GM12878 (cell line): Measurements from ENCODE around the gene ATF7. TPM values are rescaled to one million over a fixed set of nuclear protein-coding genes. Genes with fewer than 3 reads are reported as not detected.

Experiments
- ATAC-seq: fragments of 200-7000 bp; cut with Tn5 transposase; 3 replicates; pipeline ENCODE4 v1.9.1; 2020; ENCODE audit warnings: mild to moderate bottlenecking, moderate library complexity
- BruUV-seq: library from RNA; stranded (reverse); fragments of 400-500 nt; replicated peaks from 2 replicates; lab custom pipeline; 2021; lab: Mats Ljungman, UMichigan
- CTCF ChIA-PET: fragments of 300-600 bp; sonication (Branson Sonifier 250); formaldehyde crosslinking; extraction: SDS; loops from one replicate; lab custom pipeline; 2021; ENCODE audit warnings: inconsistent platforms; lab: Yijun Ruan, JAX
- POLR2A ChIA-PET: fragments of 350-600 bp; formaldehyde crosslinking; extraction: SDS; loops from one replicate; lab custom pipeline; 2021; ENCODE audit warnings: inconsistent platforms; lab: Charles Lee
- RAD21 ChIA-PET: fragments of 300-600 bp; sonication (Branson Sonifier 250); formaldehyde crosslinking; loops from one replicate; lab custom pipeline; 2023; ENCODE audit warnings: antibody characterized with exemption; ENCODE audit not compliant: unreplicated experiment; lab: Charles Lee
- SMC1A ChIA-PET: fragments of 300-600 bp; sonication (Branson Sonifier 250); formaldehyde crosslinking; loops from one replicate; lab custom pipeline; 2023; ENCODE audit not compliant: unreplicated experiment, uncharacterized antibody; lab: Charles Lee
- DNase-seq: peaks from one replicate; pipeline ENCODE4 v3.0.0-alpha.2; 2011; ENCODE audit warnings: low read depth, low spot score
- FAIRE-seq: peaks from 3 replicates; lab custom pipeline; 2011; peaks lifted over from hg19 to GRCh38; lab: Jason Lieb, UNC
- H2AFZ ChIP-seq: 2 replicates; pipeline ENCODE4 v1.6.0; 2011; ENCODE audit warnings: low read depth, low read length, control low read depth; ENCODE audit not compliant: control insufficient read depth
- H3K27ac ChIP-seq: 2 replicates; pipeline ENCODE4 v1.5.1; 2011; ENCODE audit warnings: control low read depth; ENCODE audit not compliant: control insufficient read depth, insufficient read depth
- H3K27me3 ChIP-seq, 2 experiments: replicated peaks in 1 of 2; 2 replicates each; pipeline versions ENCODE4 v1.6.0 to v1.6.1; 2011; ENCODE audit warnings: low read length in 1 of 2; ENCODE audit not compliant: control insufficient read depth in 2 of 2, insufficient read depth in 2 of 2
- H3K36me3 ChIP-seq, 2 experiments: 2 replicates each; pipeline ENCODE4 v1.5.1; 2011; ENCODE audit warnings: low read length in 1 of 2; ENCODE audit not compliant: control insufficient read depth in 2 of 2, insufficient read depth in 2 of 2
- H3K4me1 ChIP-seq: 2 replicates; pipeline ENCODE4 v1.6.1; 2011; ENCODE audit warnings: mild to moderate bottlenecking, low read length, moderate library complexity, mixed read lengths; ENCODE audit not compliant: control insufficient read depth, insufficient read depth
- H3K4me2 ChIP-seq: 2 replicates; pipeline ENCODE4 v1.6.0; 2011; ENCODE audit warnings: control low read depth; ENCODE audit not compliant: control insufficient read depth, insufficient read depth
- H3K4me3 ChIP-seq: fragments of 200-600 bp; sonication (generic); 2 replicates; pipeline ENCODE4 v1.5.1; 2016
- H3K79me2 ChIP-seq: 2 replicates; pipeline ENCODE4 v1.6.0; 2011; ENCODE audit warnings: low read length; ENCODE audit not compliant: control insufficient read depth, insufficient read depth
- H3K9ac ChIP-seq: 2 replicates; pipeline ENCODE4 v1.8.0; 2011; ENCODE audit warnings: low read length, control low read depth, mixed read lengths; ENCODE audit not compliant: control insufficient read depth, insufficient read depth
- H3K9me3 ChIP-seq: replicated peaks from 3 replicates; pipeline ENCODE4 v1.5.1; 2011; ENCODE audit warnings: mild to moderate bottlenecking, low read length; ENCODE audit not compliant: control insufficient read depth, insufficient read depth
- H4K20me1 ChIP-seq: 2 replicates; pipeline ENCODE4 v1.6.0; 2011; ENCODE audit not compliant: control insufficient read depth, insufficient read depth
- BMI1 ChIP-seq: fragments of 450-650 bp; IDR thresholded peaks from 2 replicates; pipeline ENCODE4 v1.6.1; 2016; ENCODE audit warnings: mild to moderate bottlenecking, moderate library complexity, borderline replicate concordance
- CHD2 ChIP-seq: IDR thresholded peaks from 2 replicates; pipeline ENCODE4 v1.6.1; 2011; ENCODE audit warnings: low read depth, low read length, improper control_type of control experiment, borderline replicate concordance
- CREM ChIP-seq: IDR thresholded peaks from 2 replicates; pipeline ENCODE4 v1.6.1; 2014; ENCODE audit warnings: antibody characterized with exemption, low read depth
- EGR1 ChIP-seq, 2 experiments: IDR thresholded peaks; 1 replicate in 1 of 2; 2 replicates in 1 of 2; pipeline ENCODE4 v1.6.1; 2011 to 2012; ENCODE audit warnings: low read depth in 2 of 2, low read length in 2 of 2, borderline replicate concordance in 1 of 2, mild to moderate bottlenecking in 1 of 2, moderate library complexity in 1 of 2
- KAT2A ChIP-seq: conservative IDR thresholded peaks from 2 replicates; pipeline ENCODE4 v1.6.1; 2011; ENCODE audit warnings: low read depth, low read length; ENCODE audit not compliant: control insufficient read depth
- MYB ChIP-seq: fragments of 150-350 bp; IDR thresholded peaks from 2 replicates; pipeline ENCODE4 v1.6.1; 2014; ENCODE audit warnings: mild to moderate bottlenecking, low read depth, low read length, borderline replicate concordance
- RAD21 ChIP-seq: IDR thresholded peaks from 2 replicates; pipeline ENCODE4 v1.6.1; 2011; ENCODE audit warnings: mild to moderate bottlenecking, low read depth, low read length, moderate library complexity; ENCODE audit not compliant: insufficient read depth
- RELB ChIP-seq: fragments of 450-650 bp; IDR thresholded peaks from 2 replicates; pipeline ENCODE4 v1.6.1; 2017; ENCODE audit warnings: low read depth, mild to moderate bottlenecking, moderate library complexity
- SMARCA5 ChIP-seq: fragments of 450-650 bp; IDR thresholded peaks from 2 replicates; pipeline ENCODE4 v1.6.1; 2017; ENCODE audit warnings: mild to moderate bottlenecking
- TCF3 ChIP-seq: IDR thresholded peaks from 2 replicates; pipeline ENCODE4 v1.6.1; 2012; ENCODE audit warnings: low read depth, mild to moderate bottlenecking, low read length, borderline replicate concordance; ENCODE audit not compliant: insufficient read depth
- ZZZ3 ChIP-seq: IDR thresholded peaks from 2 replicates; pipeline ENCODE4 v1.6.1; 2011; ENCODE audit warnings: low read depth; ENCODE audit not compliant: control insufficient read depth, insufficient read length
- in situ Hi-C: fragments of 300-500 bp; cut with MboI; formaldehyde crosslinking; loops from 9 replicates; pipeline ENCODE4 v1.14.3; 2018; ENCODE audit warnings: mixed read lengths
- intact Hi-C: fragments of 100-400 bp; cut with micrococcal nuclease; formaldehyde crosslinking; loops from one replicate; pipeline ENCODE4 v1.14.2; 2022; ENCODE audit not compliant: unreplicated experiment
- polyA plus RNA-seq, 11 experiments: library from polyadenylated mRNA; depleted of rRNA in 4 of 11; unstranded in 6 of 11; stranded (reverse) in 5 of 11; fragments of >200 nt; fragmentation: Nextera tagmentation in 4 of 11; fragmentation: Illumina TruSeq in 1 of 11; extraction: Ambion mirVana in 4 of 11; extraction: Trizol in 1 of 11; gene quantifications; 1 replicate in 1 of 11; 2 replicates in 10 of 11; pipeline versions ENCODE4 v1.2.1 to v1.2.3, GENCODE V29; 2011 to 2016; ENCODE audit warnings: inconsistent platforms in 2 of 11, missing spikeins in 2 of 11, low read depth in 1 of 11
- total RNA-seq, 4 experiments: library from RNA; depleted of rRNA in 3 of 4; stranded (reverse); fragments of >200 nt in 3 of 4; fragmentation: Illumina TruSeq in 1 of 4; extraction: Trizol in 1 of 4; gene quantifications; 2 replicates each; pipeline versions ENCODE4 v1.2.1 to v1.2.3, GENCODE V29; 2013 to 2021
- TF ChIP-seq, protein P1 (sequence below): fragments of 450-650 bp; formaldehyde crosslinking; IDR thresholded peaks from 2 replicates; pipeline ENCODE4 v1.4.0; 2020; ENCODE audit warnings: mild to moderate bottlenecking, moderate library complexity
- TF ChIP-seq, protein P2 (sequence below): IDR thresholded peaks from 2 replicates; pipeline ENCODE4 v1.6.1; 2011; ENCODE audit warnings: borderline replicate concordance, low read depth, mild to moderate bottlenecking, moderate library complexity, low read length; ENCODE audit not compliant: insufficient read depth, poor library complexity, severe bottlenecking

Gene ATF7
- total and polyA plus RNA-seq, 10 of the 15 experiments (the other 5 are each of a cell fraction or from before 2014, with no cell fraction given), result 9.1 to 30.7 (median 21.8) TPM

DNA sequence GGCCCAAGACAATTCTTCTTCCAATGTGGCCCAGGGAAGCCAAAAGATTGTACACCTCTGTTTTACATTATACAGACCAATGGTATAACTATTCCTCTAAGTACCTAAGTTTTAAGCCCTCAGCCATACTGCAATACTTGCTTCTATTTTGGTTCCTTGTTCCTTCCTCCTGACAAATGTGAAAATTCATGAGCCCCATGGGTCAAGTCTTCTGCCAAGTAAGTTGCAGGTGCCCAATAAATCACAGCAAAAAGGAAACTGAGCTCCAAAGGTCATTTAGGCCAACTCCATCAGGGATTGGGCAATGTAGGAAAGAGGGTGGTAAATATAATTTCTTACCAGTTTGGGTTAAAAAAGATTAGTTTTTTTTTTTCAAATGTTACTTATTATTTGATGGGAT lies 61.2 kb downstream of the ATF7 start:
- no peak overlapping the region for H3K4me3 ChIP-seq
- no peaks in the 10 kb centered on the region for H4K20me1 ChIP-seq
- FAIRE-seq (no peak), DNase-seq (no peak), ATAC-seq (no peak)
- H2AFZ ChIP-seq, result no peak overlapping the region
- no TSS peak for BruUV-seq
- H3K27ac ChIP-seq, result no peak overlapping the region
- RAD21 ChIA-PET, result no interaction called here
- intact Hi-C loops, result no loop called here
- H3K9ac ChIP-seq, result no peak overlapping the region
- no peaks in the 10 kb centered on the region for H3K27me3 ChIP-seq
- H3K9me3 ChIP-seq, result no peaks in the 10 kb centered on the region
- in situ Hi-C loops, result no loop called here
- SMC1A ChIA-PET, result interaction anchor here (0.7 to 1.7 kb wide), 5 partner anchors 10 to 59 kb away, joined by 3 to 5 read pairs (median 4); no protein-coding TSS in a partner anchor
- H3K79me2 ChIP-seq, result no peaks in the 10 kb centered on the region
- no peaks in the 10 kb centered on the region for H3K4me1 ChIP-seq
- POLR2A ChIA-PET, result interaction anchor here (0.7 kb wide), 1 partner anchor 82 kb away, joined by 3 read pairs; no protein-coding TSS in a partner anchor
- CTCF ChIA-PET, result interaction anchor here (2.9 kb wide), 1 partner anchor 21 kb away, joined by 10 read pairs; no protein-coding TSS in a partner anchor
- TF ChIP-seq BMI1 (no peak), EGR1 (IDR thresholded peaks at IDR 0.05; ENCODE audit: borderline replicate concordance in 1 of 2, low read depth in 2 of 2, low read length in 2 of 2) (no peak), ZZZ3 (no peak), KAT2A (no peak), MYB (no peak), RAD21 (no peak), TCF3 (no peak), SMARCA5 (no peak), CREM (no peak), RELB (no peak), CHD2 (no peak)
- TF ChIP-seq, protein P1, sequence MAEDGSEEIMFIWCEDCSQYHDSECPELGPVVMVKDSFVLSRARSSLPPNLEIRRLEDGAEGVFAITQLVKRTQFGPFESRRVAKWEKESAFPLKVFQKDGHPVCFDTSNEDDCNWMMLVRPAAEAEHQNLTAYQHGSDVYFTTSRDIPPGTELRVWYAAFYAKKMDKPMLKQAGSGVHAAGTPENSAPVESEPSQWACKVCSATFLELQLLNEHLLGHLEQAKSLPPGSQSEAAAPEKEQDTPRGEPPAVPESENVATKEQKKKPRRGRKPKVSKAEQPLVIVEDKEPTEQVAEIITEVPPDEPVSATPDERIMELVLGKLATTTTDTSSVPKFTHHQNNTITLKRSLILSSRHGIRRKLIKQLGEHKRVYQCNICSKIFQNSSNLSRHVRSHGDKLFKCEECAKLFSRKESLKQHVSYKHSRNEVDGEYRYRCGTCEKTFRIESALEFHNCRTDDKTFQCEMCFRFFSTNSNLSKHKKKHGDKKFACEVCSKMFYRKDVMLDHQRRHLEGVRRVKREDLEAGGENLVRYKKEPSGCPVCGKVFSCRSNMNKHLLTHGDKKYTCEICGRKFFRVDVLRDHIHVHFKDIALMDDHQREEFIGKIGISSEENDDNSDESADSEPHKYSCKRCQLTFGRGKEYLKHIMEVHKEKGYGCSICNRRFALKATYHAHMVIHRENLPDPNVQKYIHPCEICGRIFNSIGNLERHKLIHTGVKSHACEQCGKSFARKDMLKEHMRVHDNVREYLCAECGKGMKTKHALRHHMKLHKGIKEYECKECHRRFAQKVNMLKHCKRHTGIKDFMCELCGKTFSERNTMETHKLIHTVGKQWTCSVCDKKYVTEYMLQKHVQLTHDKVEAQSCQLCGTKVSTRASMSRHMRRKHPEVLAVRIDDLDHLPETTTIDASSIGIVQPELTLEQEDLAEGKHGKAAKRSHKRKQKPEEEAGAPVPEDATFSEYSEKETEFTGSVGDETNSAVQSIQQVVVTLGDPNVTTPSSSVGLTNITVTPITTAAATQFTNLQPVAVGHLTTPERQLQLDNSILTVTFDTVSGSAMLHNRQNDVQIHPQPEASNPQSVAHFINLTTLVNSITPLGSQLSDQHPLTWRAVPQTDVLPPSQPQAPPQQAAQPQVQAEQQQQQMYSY, result no peak
- TF ChIP-seq, protein P2, sequence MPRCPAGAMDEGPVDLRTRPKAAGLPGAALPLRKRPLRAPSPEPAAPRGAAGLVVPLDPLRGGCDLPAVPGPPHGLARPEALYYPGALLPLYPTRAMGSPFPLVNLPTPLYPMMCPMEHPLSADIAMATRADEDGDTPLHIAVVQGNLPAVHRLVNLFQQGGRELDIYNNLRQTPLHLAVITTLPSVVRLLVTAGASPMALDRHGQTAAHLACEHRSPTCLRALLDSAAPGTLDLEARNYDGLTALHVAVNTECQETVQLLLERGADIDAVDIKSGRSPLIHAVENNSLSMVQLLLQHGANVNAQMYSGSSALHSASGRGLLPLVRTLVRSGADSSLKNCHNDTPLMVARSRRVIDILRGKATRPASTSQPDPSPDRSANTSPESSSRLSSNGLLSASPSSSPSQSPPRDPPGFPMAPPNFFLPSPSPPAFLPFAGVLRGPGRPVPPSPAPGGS, result no peak
- peaks cover 0 to 4% of the 10 kb centered on the region in 2 experiments; a peak in 1 of 4 replicates for H3K36me3 ChIP-seq
- no peak overlapping the region for H3K4me2 ChIP-seq
